HepG2 (cell line): ENCODE measurements around the gene ANKS3. TPM values are rescaled to one million over a fixed set of nuclear protein-coding genes. Genes with fewer than 3 reads are reported as not detected.

Experiments
- ATAC-seq: fragments of 200-7000 bp; cut with Tn5 transposase; 3 replicates; pipeline ENCODE4 v1.9.1; 2020; ENCODE audit warnings: mild to moderate bottlenecking, moderate library complexity
- BruUV-seq: library from RNA; stranded (reverse); fragments of 400-500 nt; replicated peaks from 2 replicates; lab custom pipeline; 2021; lab: Mats Ljungman, UMichigan
- CTCF ChIA-PET: fragments of 300-600 bp; formaldehyde crosslinking; extraction: SDS; loops from one replicate; lab custom pipeline; 2021; ENCODE audit warnings: low total read pairs, inconsistent platforms, low intra/inter-chr PET ratio; lab: Yijun Ruan, JAX
- POLR2A ChIA-PET: fragments of 350-600 bp; sonication (Branson Sonifier 250); formaldehyde crosslinking; loops from one replicate; lab custom pipeline; 2020; ENCODE audit warnings: antibody characterized with exemption, inconsistent platforms; lab: Yijun Ruan, JAX
- DNase-seq: peaks from one replicate; pipeline ENCODE4 v3.0.0-alpha.2; 2015; ENCODE audit warnings: low spot score
- FAIRE-seq: peaks from 3 replicates; lab custom pipeline; 2011; peaks lifted over from hg19 to GRCh38; lab: Jason Lieb, UNC
- H2AFZ ChIP-seq: one replicate; pipeline ENCODE4 v1.6.1; 2011; ENCODE audit warnings: low read length, inconsistent platforms
- H3K27ac ChIP-seq: fragments of 300-600 bp; 3 replicates; pipeline ENCODE4 v1.8.0; 2011; ENCODE audit warnings: mixed run types, mild to moderate bottlenecking, mixed read lengths, low read length, inconsistent platforms; ENCODE audit not compliant: insufficient read depth; ENCODE audit errors: extremely low read length
- H3K27me3 ChIP-seq, 2 experiments: fragments of 200-600 bp in 1 of 2; 2 replicates in 1 of 2; 3 replicates in 1 of 2; pipeline versions ENCODE4 v1.6.0 to v1.8.0; 2011; ENCODE audit warnings: low read length in 2 of 2, mild to moderate bottlenecking in 2 of 2, moderate library complexity in 2 of 2, inconsistent platforms in 1 of 2; ENCODE audit not compliant: insufficient read depth in 2 of 2, control insufficient read depth in 1 of 2
- H3K36me3 ChIP-seq, 2 experiments: fragments of 200-600 bp in 1 of 2; replicated peaks in 1 of 2; 2 replicates in 1 of 2; 3 replicates in 1 of 2; pipeline versions ENCODE4 v1.5.1 to v1.8.0; 2011; ENCODE audit warnings: low read length in 2 of 2, inconsistent platforms in 1 of 2; ENCODE audit not compliant: insufficient read depth in 2 of 2, control insufficient read depth in 1 of 2
- H3K4me1 ChIP-seq: 2 replicates; pipeline ENCODE4 v1.5.1; 2012; ENCODE audit warnings: low read length, inconsistent platforms; ENCODE audit not compliant: insufficient read depth
- H3K4me2 ChIP-seq: 2 replicates; pipeline ENCODE4 v1.6.0; 2011; ENCODE audit warnings: low read depth, low read length, inconsistent platforms
- H3K4me3 ChIP-seq, 3 experiments: fragments of 200-600 bp in 1 of 3; sonication (generic), shearing (Covaris generic) in 1 of 3; replicated peaks in 1 of 3; 2 replicates each; pipeline ENCODE4 v1.5.1; 2011 to 2016; ENCODE audit warnings: low read length in 3 of 3, inconsistent platforms in 2 of 3, low read depth in 2 of 3, mild to moderate bottlenecking in 2 of 3, control low read depth in 1 of 3, mixed read lengths in 1 of 3; ENCODE audit not compliant: insufficient read depth in 1 of 3
- H3K79me2 ChIP-seq: one replicate; pipeline ENCODE4 v1.6.1; 2011; ENCODE audit warnings: low read length, inconsistent platforms; ENCODE audit not compliant: insufficient read depth
- H3K9ac ChIP-seq: 2 replicates; pipeline ENCODE4 v1.6.0; 2011; ENCODE audit warnings: mild to moderate bottlenecking, low read depth, low read length, inconsistent platforms; ENCODE audit not compliant: insufficient read depth
- H3K9me3 ChIP-seq: 2 replicates; pipeline ENCODE4 v1.5.1; 2012; ENCODE audit warnings: mild to moderate bottlenecking, low read length
- H4K20me1 ChIP-seq: 2 replicates; pipeline ENCODE4 v1.6.0; 2011; ENCODE audit warnings: inconsistent platforms, mild to moderate bottlenecking, low read length, moderate library complexity; ENCODE audit not compliant: insufficient read depth
- AGO2 ChIP-seq: fragments of 200-400 bp; formaldehyde crosslinking; optimal IDR thresholded peaks from 2 replicates; pipeline ENCODE3; 2017; ENCODE audit warnings: mild to moderate bottlenecking, low read depth, low read length, moderate library complexity
- NR2C2 ChIP-seq: sonication (generic); formaldehyde crosslinking; IDR thresholded peaks from 2 replicates; pipeline ENCODE4 v1.4.0; 2020; ENCODE audit warnings: missing genetic modification reagents, mild to moderate bottlenecking, moderate library complexity, borderline replicate concordance
- PHF21A ChIP-seq: sonication (generic); formaldehyde crosslinking; IDR thresholded peaks from 2 replicates; pipeline ENCODE4 v1.5.0; 2020; ENCODE audit warnings: mild to moderate bottlenecking, missing genetic modification reagents
- RBFOX2 ChIP-seq: fragments of 200-400 bp; formaldehyde crosslinking; IDR thresholded peaks from 2 replicates; pipeline ENCODE4 v1.6.1; 2017; ENCODE audit warnings: low read depth, mild to moderate bottlenecking, low read length
- SAP130 ChIP-seq: IDR thresholded peaks from 2 replicates; pipeline ENCODE4 v1.6.1; 2016; ENCODE audit warnings: low read depth
- ZNF337 ChIP-seq: sonication (generic); formaldehyde crosslinking; IDR thresholded peaks from 2 replicates; pipeline ENCODE4 v1.5.1; 2020; ENCODE audit warnings: missing genetic modification reagents, low read depth, mild to moderate bottlenecking, borderline replicate concordance
- ZNF367 ChIP-seq: sonication (generic); formaldehyde crosslinking; IDR thresholded peaks from 2 replicates; pipeline ENCODE4 v1.4.0; 2020; ENCODE audit warnings: missing genetic modification reagents, borderline replicate concordance
- ZNF749 ChIP-seq: sonication (generic); formaldehyde crosslinking; IDR thresholded peaks from 2 replicates; pipeline ENCODE4 v1.8.0; 2022; ENCODE audit warnings: mild to moderate bottlenecking, missing genetic modification reagents, moderate library complexity, borderline replicate concordance
- ZNF761 ChIP-seq: sonication (generic); formaldehyde crosslinking; conservative IDR thresholded peaks from 2 replicates; pipeline ENCODE4 v1.4.0; 2020; ENCODE audit warnings: mild to moderate bottlenecking, missing genetic modification reagents
- ZSCAN12 ChIP-seq: sonication (generic); formaldehyde crosslinking; IDR thresholded peaks from 2 replicates; pipeline ENCODE4 v1.9.0; 2021; ENCODE audit warnings: mild to moderate bottlenecking, missing genetic modification reagents
- WGBS: methylation state at CpG from one replicate; pipeline ENCODE4 v1.1.6; 2017; ENCODE audit warnings: low lambda C conversion rate; 5-methylcytosine and 5-hydroxymethylcytosine counted together
- in situ Hi-C: cut with HindIII; loops from 2 replicates; pipeline ENCODE4 v1.10.0; 2017; ENCODE audit warnings: low pct_unique_long_range_greater_than_20kb; ENCODE audit not compliant: extremely low pct_ligation_motif_present
- intact Hi-C: fragments of 100-400 bp; cut with micrococcal nuclease; formaldehyde crosslinking; loops from one replicate; pipeline ENCODE4 v1.10.0; 2022; ENCODE audit not compliant: unreplicated experiment
- polyA plus RNA-seq, 8 experiments: library from polyadenylated mRNA; depleted of rRNA in 3 of 8; stranded (reverse) in 7 of 8; unstranded in 1 of 8; fragments of >200 nt; fragmentation: Illumina TruSeq in 4 of 8; extraction: Trizol in 4 of 8; gene quantifications; 2 replicates each; pipeline versions ENCODE4 v1.2.1 to v1.2.3, GENCODE V29; 2011 to 2016; ENCODE audit warnings: low read depth in 4 of 8, missing spikeins in 1 of 8, mixed read lengths in 1 of 8; ENCODE audit not compliant: insufficient read depth in 1 of 8
- total RNA-seq, 5 experiments: library from RNA; depleted of rRNA; stranded (reverse); fragments of >200 nt; fragmentation: Illumina TruSeq; extraction: Trizol; gene quantifications; 2 replicates each; pipeline ENCODE4 v1.2.3, GENCODE V29; 2016; ENCODE audit warnings: low read depth in 1 of 5

The ANKS3 gene
- total and polyA plus RNA-seq, 2 of the 13 experiments (the other 11 are each of a cell fraction or from before 2014, with no cell fraction given), result 11.4 to 15.9 TPM

DNA sequence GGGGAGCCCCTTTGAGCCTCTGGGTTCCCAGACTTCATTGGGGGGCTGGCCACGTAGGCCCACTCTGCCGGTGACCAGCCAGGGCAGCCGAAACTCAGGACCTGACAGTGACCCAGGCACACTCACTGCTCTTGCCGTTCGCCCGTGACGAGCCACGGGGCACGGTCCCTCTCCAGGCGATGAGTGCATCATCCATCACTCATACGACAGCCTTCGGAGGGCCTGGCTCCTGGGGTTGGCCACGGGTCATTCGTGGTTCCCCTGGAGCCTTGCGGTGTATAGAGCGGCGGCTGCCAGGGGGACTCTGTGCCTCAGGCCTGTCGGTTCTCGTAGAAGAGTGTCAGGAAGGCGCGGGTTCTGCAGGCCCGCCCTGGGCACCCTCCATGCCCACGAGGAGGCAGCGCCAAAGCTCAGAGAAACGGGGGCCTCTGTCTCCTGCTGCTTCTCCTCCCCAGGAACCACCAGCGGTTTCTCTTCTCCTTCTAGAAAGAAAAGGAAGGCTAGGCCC is 51.9 kb downstream of the ANKS3 start:
- no peak for DNase-seq
- Histone ChIP-seq H3K27ac (no peak overlapping the region), H3K9ac (no peak overlapping the region), H3K4me2 (no peak overlapping the region), H3K4me3 (no peak overlapping the region)
- POLR2A ChIA-PET, result interaction anchor here (0.9 to 1.2 kb wide), 2 partner anchors 19 to 58 kb away, joined by 3 to 5 read pairs; no protein-coding TSS in a partner anchor
- in situ Hi-C loops, result no loop called here
- no peak for FAIRE-seq
- intact Hi-C loops, result no loop called here
- no peak for TF ChIP-seq ZNF367
- TF ChIP-seq, all 625 proteins: peak for 0
- H2AFZ ChIP-seq, result no peak overlapping the region
- no peaks in the 10 kb centered on the region for H3K27me3 ChIP-seq
- H3K36me3 ChIP-seq, result peaks cover 29 to 67% of the 10 kb centered on the region in 2 experiments; a peak in 4 of 5 replicates
- no peaks in the 10 kb centered on the region for H3K9me3 ChIP-seq
- WGBS, result 96% methylated on average over 14 of the region's 26 CpGs
- peaks cover 17% of the 10 kb centered on the region for H3K4me1 ChIP-seq
- H3K79me2 ChIP-seq, result no peaks in the 10 kb centered on the region
- no TSS peak for BruUV-seq
- CTCF ChIA-PET, result no interaction called here
- ATAC-seq, result no peak
- no peaks in the 10 kb centered on the region for H4K20me1 ChIP-seq

DNA sequence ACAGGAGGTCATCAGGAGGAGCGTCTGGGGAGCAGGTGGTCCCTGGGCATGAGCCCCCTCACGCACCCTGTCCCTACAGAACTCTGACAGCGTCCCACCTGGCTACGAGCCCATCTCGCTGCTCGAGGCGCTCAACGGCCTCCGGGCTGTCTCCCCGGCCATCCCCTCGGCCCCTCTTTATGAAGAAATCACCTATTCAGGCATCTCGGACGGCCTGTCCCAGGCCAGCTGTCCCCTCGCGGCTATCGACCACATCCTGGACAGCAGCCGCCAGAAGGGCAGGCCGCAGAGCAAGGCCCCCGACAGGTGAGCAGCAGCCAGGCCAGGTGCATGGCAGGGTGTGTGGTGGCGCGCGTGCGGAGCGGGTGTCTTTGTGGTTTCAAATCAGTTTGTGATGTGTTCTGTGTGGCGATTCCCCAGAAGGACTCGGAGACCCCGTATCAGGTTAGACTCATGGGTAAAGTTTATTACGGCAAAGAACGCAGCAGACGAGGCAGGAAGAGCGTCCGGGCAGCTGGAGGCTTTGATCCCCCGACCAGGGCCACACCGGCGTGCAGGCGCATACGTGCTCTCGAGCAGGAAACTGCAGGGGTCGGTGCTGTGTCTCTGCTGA is 52.5 kb downstream of the ANKS3 start:
- H3K4me3 ChIP-seq, result no peak overlapping the region
- intact Hi-C loops (no loop called here), in situ Hi-C loops (no loop called here)
- H3K9ac ChIP-seq, result no peak overlapping the region
- TF ChIP-seq AGO2 (peak; percentile 40), ZNF761 (no peak), ZNF749 (CRISPR knock-in tag) (no peak), ZSCAN12 (CRISPR knock-in tag) (no peak), PHF21A (CRISPR knock-in tag) (no peak), NR2C2 (CRISPR knock-in tag) (no peak), ZNF337 (CRISPR knock-in tag) (no peak), SAP130 (CRISPR knock-in tag) (no peak), RBFOX2 (0 out of 2 replicates have a peak, but pooled peaks have one; percentile 7)
- FAIRE-seq (no peak), ATAC-seq (no peak), DNase-seq (no peak)
- peaks cover 29 to 71% of the 10 kb centered on the region in 2 experiments; a peak in 4 of 5 replicates for H3K36me3 ChIP-seq
- BruUV-seq, result no TSS peak
- WGBS, result 95% methylated on average over 27 of the region's 39 CpGs
- H3K27me3 ChIP-seq, result no peaks in the 10 kb centered on the region
- no peak overlapping the region for H3K4me2 ChIP-seq
- H4K20me1 ChIP-seq, result no peaks in the 10 kb centered on the region
- H3K4me1 ChIP-seq, result peaks cover 22% of the 10 kb centered on the region
- POLR2A ChIA-PET, result no interaction called here
- CTCF ChIA-PET, result no interaction called here
- no peak overlapping the region for H3K27ac ChIP-seq
- peaks cover 2% of the 10 kb centered on the region for H3K79me2 ChIP-seq
- no peaks in the 10 kb centered on the region for H3K9me3 ChIP-seq
- no peak overlapping the region for H2AFZ ChIP-seq
